HG03097 (cell line): Measurements from ENCODE around the gene PLP2.

ENCODE experiments used
- ATAC-seq: cut with Tn5 transposase; IDR thresholded peaks from one replicate; pipeline ENCODE4 v1.9.1; 2021; ENCODE audit not compliant: unreplicated experiment, low FRiP score

PLP2 gene

DNA sequence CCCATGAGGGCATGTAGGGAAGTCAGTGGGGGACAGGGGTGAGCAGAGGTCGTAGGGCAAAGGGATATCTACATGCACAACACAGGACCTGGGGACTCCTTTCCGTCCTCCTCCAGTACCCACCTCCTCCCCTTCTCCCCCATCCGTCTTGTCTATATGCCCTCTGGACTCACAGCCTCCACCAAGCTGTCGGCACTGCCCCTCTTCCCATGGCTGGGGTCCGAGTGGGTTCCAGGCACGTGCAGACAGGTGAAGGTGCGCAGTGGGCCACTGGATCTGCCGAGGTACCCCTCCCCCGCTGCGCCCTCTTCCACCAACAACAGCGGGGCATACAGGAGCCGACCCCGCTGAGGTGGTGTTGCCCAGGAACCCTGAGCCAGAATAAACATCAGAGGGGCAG lies 33.7 kb downstream of the PLP2 start:
- no peak for ATAC-seq

DNA sequence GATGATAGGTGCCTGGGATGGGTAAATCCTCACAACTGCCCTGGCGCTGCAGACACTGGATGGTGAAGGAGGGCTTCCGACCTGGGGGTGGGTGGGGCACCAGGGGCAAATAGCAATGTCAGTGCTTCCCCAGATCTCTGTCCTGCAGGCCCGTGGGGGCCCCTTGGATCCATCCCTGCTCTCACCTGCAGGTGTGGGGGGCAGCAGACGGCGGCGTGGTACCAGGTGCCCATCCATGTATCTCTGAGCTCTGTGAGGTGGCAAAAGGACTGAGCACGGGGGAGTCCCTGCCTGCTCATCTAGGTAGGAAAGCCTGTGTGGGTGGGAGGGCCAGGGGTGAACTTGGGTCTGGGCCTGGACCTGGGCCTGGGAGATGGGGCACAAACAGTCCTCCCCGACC lies 34.8 kb downstream of the PLP2 start:
- no peak for ATAC-seq

DNA sequence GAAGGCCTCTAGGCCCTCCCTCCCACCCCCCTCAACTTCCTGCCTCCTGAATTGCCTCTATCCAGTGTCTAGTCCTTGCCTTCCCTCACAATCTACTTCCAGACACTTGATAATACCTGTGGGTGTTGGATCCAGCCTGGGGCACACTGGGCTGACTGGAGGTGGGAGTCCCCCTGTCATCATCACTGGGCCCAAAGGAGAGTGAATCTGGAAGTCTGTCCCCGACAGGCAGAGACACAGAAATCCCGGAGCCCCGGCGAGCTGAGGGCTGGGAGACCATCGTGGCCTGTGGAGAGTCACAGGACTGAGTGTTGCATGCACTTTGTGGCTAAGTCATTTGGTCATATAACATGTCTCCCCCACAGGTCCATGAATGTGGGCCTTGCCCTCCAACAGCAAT lies 36.7 kb downstream of the PLP2 start:
- no peak for ATAC-seq

DNA sequence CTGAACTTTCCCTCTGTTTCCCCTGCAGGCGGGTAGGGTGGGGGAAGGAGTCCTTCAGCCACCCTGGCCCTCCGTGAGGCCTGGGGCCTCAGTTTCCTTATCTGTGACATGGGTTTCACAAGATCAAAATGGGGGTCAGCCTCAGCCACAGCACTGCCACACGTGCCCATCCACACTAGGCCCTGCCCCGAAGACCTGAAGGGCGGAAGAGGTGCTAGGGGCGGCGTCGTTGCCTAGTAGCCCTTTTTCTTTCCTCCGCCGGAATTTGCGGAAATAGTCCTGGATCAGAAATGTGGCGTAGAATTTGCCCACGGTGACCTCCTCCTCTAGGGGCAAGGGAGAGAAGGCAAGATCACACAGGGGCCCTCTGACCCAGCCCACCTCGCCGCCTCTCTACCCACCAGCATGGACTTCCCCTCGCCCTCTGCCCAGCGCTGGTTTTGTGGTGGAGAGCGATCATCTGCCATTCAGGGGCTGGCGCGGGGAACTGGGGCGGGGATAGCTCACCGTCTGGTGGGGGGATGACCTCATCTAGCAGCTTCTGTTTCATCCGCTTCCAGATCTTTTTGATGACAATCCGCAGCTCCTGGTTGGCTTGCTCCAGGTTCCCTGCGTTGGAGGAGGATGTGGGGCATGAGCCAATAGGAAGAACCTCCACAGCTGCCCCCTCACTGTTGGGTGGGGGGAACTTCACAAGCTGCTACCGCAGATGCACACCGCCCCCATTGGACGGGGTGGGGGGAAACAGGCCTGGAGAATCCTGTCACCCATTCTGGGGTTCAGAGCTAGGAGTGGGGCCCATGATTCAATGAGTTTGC lies 37.9 kb downstream of the PLP2 start:
- no peak for ATAC-seq

DNA sequence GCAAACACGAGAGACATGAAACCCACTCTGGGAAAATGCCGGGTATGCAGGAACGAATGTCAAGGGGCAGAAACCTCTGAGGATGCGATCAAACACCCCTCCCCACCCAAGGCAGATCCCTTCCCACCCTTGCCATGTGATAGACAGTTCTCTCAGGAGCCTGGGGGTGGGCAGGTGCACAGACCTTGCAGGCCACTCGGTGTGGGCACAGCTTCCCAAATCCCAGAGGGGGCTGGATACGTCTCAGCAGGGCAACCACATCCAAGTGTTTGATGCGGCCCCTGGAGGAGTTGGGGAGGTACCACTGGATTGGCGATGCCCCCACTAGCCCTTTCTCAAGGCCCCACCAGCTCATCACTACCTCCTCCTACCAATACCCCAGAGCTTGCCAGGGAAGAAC lies 38.7 kb downstream of the PLP2 start:
- ATAC-seq: no peak

DNA sequence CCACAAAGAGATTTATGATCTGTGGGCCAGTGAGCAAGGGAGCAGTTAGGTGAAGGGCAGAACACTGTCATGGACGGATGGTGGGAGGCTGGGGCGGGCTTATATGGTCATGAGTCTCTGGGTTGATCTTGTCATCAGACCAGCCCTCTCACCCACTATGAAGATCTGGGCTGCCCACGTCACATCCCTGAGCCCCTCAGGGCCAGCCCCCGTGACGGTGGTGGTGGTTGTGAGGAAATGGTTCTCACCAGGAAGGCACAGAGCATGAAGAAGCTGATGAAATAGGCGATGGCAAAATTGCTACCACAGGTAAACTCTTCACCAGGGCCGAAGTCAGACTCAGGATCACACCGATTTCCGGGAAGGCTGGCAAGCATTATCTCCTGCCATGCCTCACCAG lies 39.4 kb downstream of the PLP2 start:
- no peak for ATAC-seq

GRCh38 chrX:49212209-49212608 lies 40.5 kb downstream of the PLP2 start:
- no peak for ATAC-seq

GRCh38 chrX:49212861-49213260 lies 41.2 kb downstream of the PLP2 start:
- ATAC-seq: no peak

GRCh38 chrX:49214416-49214815 lies 42.7 kb downstream of the PLP2 start:
- ATAC-seq: no peak

DNA sequence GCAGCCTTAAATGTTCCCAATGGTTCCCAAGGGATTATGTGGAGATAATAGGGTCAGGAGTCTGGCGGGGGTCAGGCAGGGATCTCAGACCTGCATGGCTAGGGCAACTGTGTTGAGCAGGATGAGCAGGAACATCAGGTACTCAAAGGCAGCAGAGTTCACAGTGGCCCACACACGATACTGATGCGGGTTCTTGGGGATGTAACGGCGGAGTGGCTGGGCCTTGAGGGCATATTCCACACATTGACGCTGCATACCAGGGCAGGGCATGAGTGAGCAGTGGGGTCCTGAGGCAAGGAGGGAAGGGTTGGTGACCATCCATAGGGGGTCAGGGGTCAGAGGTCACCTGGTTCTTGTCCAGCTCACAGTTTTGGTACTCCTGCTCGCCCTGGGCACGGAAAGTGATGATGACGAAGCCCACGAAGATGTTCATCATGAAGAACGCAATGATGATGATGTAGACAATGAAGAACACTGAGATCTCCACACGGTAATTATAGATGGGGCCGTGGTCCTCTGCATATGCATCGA lies 43.4 kb downstream of the PLP2 start:
- ATAC-seq: no peak

GRCh38 chrX:49220100-49220499 lies 48.4 kb downstream of the PLP2 start:
- no peak for ATAC-seq

DNA sequence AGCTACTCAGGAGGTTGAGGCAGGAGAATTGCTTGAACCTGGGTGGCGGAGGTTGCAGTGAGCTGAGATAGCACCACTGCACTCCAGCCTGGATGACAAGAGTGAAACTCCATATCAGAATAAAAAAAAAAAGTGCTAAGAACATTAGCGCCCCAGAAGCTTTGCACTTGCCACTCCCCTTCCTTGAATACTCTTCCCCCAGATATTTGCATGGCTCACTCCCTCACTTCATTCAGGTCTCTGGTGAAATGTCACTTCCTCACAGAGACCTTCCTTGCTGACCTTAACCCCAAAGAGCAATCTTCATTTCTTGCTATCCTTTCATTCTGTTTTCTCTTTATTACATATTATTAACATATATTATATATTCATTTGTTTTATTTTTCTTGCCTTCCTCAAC lies 50.2 kb downstream of the PLP2 start:
- ATAC-seq: no peak
